H9 (cell line): ENCODE measurements around the gene EXOC3L1. TPM values are rescaled to one million over a fixed set of nuclear protein-coding genes. Genes with fewer than 3 reads are reported as not detected.

ENCODE experiments used
- DNase-seq: peaks from one replicate; pipeline ENCODE4 v3.0.0-alpha.2; 2017
- H2AFZ ChIP-seq: one replicate; pipeline ENCODE4 v1.6.1; 2013; ENCODE audit warnings: mild to moderate bottlenecking, low read length, control low read depth, moderate library complexity
- H2AK5ac ChIP-seq: 2 replicates; pipeline ENCODE4 v1.6.1; 2013; ENCODE audit warnings: low read length, control low read depth, mixed read lengths; ENCODE audit not compliant: insufficient read length
- H2BK120ac ChIP-seq: one replicate; pipeline ENCODE4 v1.6.1; 2013; ENCODE audit warnings: low read depth, mild to moderate bottlenecking, low read length, control low read depth, inconsistent platforms; ENCODE audit not compliant: poor library complexity, severe bottlenecking
- H2BK12ac ChIP-seq: 2 replicates; pipeline ENCODE4 v1.6.1; 2013; ENCODE audit warnings: low read length, control low read depth, mixed read lengths, low read depth; ENCODE audit not compliant: insufficient read length
- H2BK15ac ChIP-seq: 2 replicates; pipeline ENCODE4 v1.6.1; 2013; ENCODE audit warnings: low read depth, low read length, control low read depth
- H2BK20ac ChIP-seq: one replicate; pipeline ENCODE4 v1.6.1; 2013; ENCODE audit warnings: low read depth, mild to moderate bottlenecking, low read length, control low read depth, inconsistent platforms; ENCODE audit not compliant: poor library complexity, severe bottlenecking
- H2BK5ac ChIP-seq: 2 replicates; pipeline ENCODE4 v1.6.1; 2013; ENCODE audit warnings: low read length, control low read depth, mixed read lengths; ENCODE audit not compliant: insufficient read length
- H3K14ac ChIP-seq: 2 replicates; pipeline ENCODE4 v1.6.1; 2013; ENCODE audit warnings: low read length, control low read depth; ENCODE audit not compliant: insufficient read depth
- H3K18ac ChIP-seq: 2 replicates; pipeline ENCODE4 v1.6.1; 2013; ENCODE audit warnings: low read depth, mild to moderate bottlenecking, mixed read lengths, low read length, control low read depth; ENCODE audit not compliant: insufficient read length
- H3K23ac ChIP-seq: 2 replicates; pipeline ENCODE4 v1.6.1; 2013; ENCODE audit warnings: low read length, control low read depth, mixed read lengths, low read depth; ENCODE audit not compliant: insufficient read length
- H3K23me2 ChIP-seq: 2 replicates; pipeline ENCODE4 v1.6.1; 2013; ENCODE audit warnings: low read depth, mild to moderate bottlenecking, mixed read lengths, low read length, control low read depth; ENCODE audit not compliant: insufficient read length, poor library complexity, severe bottlenecking
- H3K27ac ChIP-seq: 2 replicates; pipeline ENCODE4 v1.5.1; 2013; ENCODE audit warnings: low read length, control low read depth, mixed read lengths, low read depth; ENCODE audit not compliant: insufficient read length
- H3K27me3 ChIP-seq: 2 replicates; pipeline ENCODE4 v1.6.1; 2013; ENCODE audit warnings: low read length, control low read depth, inconsistent platforms; ENCODE audit not compliant: insufficient read depth
- H3K4ac ChIP-seq: 2 replicates; pipeline ENCODE4 v1.6.1; 2013; ENCODE audit warnings: low read depth, mild to moderate bottlenecking, control low read depth, inconsistent platforms, low read length, moderate library complexity
- H3K4me1 ChIP-seq: 2 replicates; pipeline ENCODE4 v1.6.1; 2013; ENCODE audit warnings: low read length, control low read depth, inconsistent platforms; ENCODE audit not compliant: insufficient read depth
- H3K4me2 ChIP-seq: 2 replicates; pipeline ENCODE4 v1.6.1; 2013; ENCODE audit warnings: low read length, control low read depth, mixed read lengths; ENCODE audit not compliant: insufficient read length, insufficient read depth
- H3K56ac ChIP-seq: 2 replicates; pipeline ENCODE4 v1.6.1; 2013; ENCODE audit warnings: low read depth, mild to moderate bottlenecking, mixed read lengths, low read length, control low read depth; ENCODE audit not compliant: insufficient read length
- H3K79me1 ChIP-seq: 2 replicates; pipeline ENCODE4 v1.6.1; 2013; ENCODE audit warnings: low read depth, mild to moderate bottlenecking, moderate library complexity, low read length, control low read depth, inconsistent platforms; ENCODE audit not compliant: insufficient read depth, poor library complexity, severe bottlenecking
- H3K79me2 ChIP-seq: 2 replicates; pipeline ENCODE4 v1.6.1; 2013; ENCODE audit warnings: low read length, control low read depth, inconsistent platforms; ENCODE audit not compliant: insufficient read depth
- H3K9ac ChIP-seq: 2 replicates; pipeline ENCODE4 v1.6.1; 2013; ENCODE audit warnings: low read length, control low read depth, mixed read lengths; ENCODE audit not compliant: insufficient read length; ENCODE audit errors: extremely low read depth
- H3K9me3 ChIP-seq: one replicate; pipeline ENCODE4 v1.6.1; 2013; ENCODE audit warnings: low read depth, low read length, inconsistent platforms; ENCODE audit not compliant: control insufficient read depth
- H3T11ph ChIP-seq: one replicate; pipeline ENCODE4 v1.6.1; 2013; ENCODE audit warnings: mild to moderate bottlenecking, low read length, control low read depth, inconsistent platforms
- H4K20me1 ChIP-seq: one replicate; pipeline ENCODE4 v1.6.1; 2013; ENCODE audit not compliant: control insufficient read depth, insufficient read length, insufficient read depth
- H4K5ac ChIP-seq: 2 replicates; pipeline ENCODE4 v1.6.1; 2013; ENCODE audit warnings: low read depth, mild to moderate bottlenecking, mixed read lengths, low read length, control low read depth; ENCODE audit not compliant: insufficient read length
- H4K8ac ChIP-seq: replicated peaks from 2 replicates; pipeline ENCODE4 v1.6.1; 2013; ENCODE audit warnings: low read length, control low read depth, mixed read lengths, low read depth; ENCODE audit not compliant: insufficient read length
- H4K91ac ChIP-seq: 2 replicates; pipeline ENCODE4 v1.6.1; 2013; ENCODE audit warnings: low read depth, mild to moderate bottlenecking, moderate library complexity, mixed read lengths, low read length, control low read depth; ENCODE audit not compliant: insufficient read length
- H3K27ac Mint-ChIP-seq, 3 experiments: 2 replicates in 2 of 3; 3 replicates in 1 of 3; pipeline ENCODE4 v1.8.0; 2020 to 2021; ENCODE audit warnings: mixed read lengths in 3 of 3, mild to moderate bottlenecking in 1 of 3, moderate library complexity in 1 of 3
- H3K27me3 Mint-ChIP-seq: 2 replicates; pipeline ENCODE4 v1.8.0; 2021; ENCODE audit warnings: low read depth, mild to moderate bottlenecking, moderate library complexity, mixed read lengths
- H3K36me3 Mint-ChIP-seq, 3 experiments: 2 replicates in 2 of 3; 3 replicates in 1 of 3; pipeline ENCODE4 v1.8.0; 2020 to 2021; ENCODE audit warnings: low read depth in 3 of 3, mixed read lengths in 3 of 3; ENCODE audit not compliant: insufficient read depth in 1 of 3
- H3K4me1 Mint-ChIP-seq, 2 experiments: 2 replicates each; pipeline ENCODE4 v1.8.0; 2020; ENCODE audit warnings: mixed read lengths in 2 of 2
- H3K4me3 Mint-ChIP-seq, 2 experiments: 2 replicates in 1 of 2; 3 replicates in 1 of 2; pipeline ENCODE4 v1.8.0; 2020 to 2021; ENCODE audit warnings: mild to moderate bottlenecking in 2 of 2, mixed read lengths in 2 of 2, moderate library complexity in 1 of 2
- H3K9me3 Mint-ChIP-seq, 2 experiments: 2 replicates in 1 of 2; 3 replicates in 1 of 2; pipeline ENCODE4 v1.8.0; 2020; ENCODE audit warnings: mild to moderate bottlenecking in 2 of 2, mixed read lengths in 2 of 2, moderate library complexity in 1 of 2
- CTCF ChIP-seq: fragments of 200-600 bp; sonication (generic); conservative IDR thresholded peaks from 3 replicates; pipeline ENCODE4 v1.8.0; 2021; ENCODE audit warnings: antibody characterized with exemption, mild to moderate bottlenecking
- WGBS: extraction: QIAGEN DNeasy Blood & Tissue Kit; methylation state at CpG from one replicate; pipeline ENCODE4 v1.1.7; 2013; ENCODE audit warnings: missing lambda C conversion rate, low lambda C conversion rate, mixed read lengths; ENCODE audit not compliant: insufficient read length; ENCODE audit errors: extremely low coverage; 5-methylcytosine and 5-hydroxymethylcytosine counted together
- total RNA-seq: library from RNA; stranded (reverse); gene quantifications from 2 replicates; pipeline ENCODE4 v1.2.1, GENCODE V29; 2021

The EXOC3L1 gene
- total RNA-seq, 1 experiment from 2014 or later: 3.3 TPM

- Histone ChIP-seq H2BK12ac (no peak overlapping the region), H3K9me3 (no peaks in the 10 kb centered on the region), H4K91ac (no peak overlapping the region), H2BK120ac (no peak overlapping the region), H3K9ac (no peak overlapping the region), H2AFZ (no peak overlapping the region), H3K23me2 (no peaks in the 10 kb centered on the region), H3K79me1 (no peaks in the 10 kb centered on the region), H3K27me3 (no peaks in the 10 kb centered on the region), H4K8ac (no peak overlapping the region), H3T11ph (no peak overlapping the region), H2BK15ac (no peak overlapping the region), H2BK20ac (no peak overlapping the region), H3K4me2 (no peak overlapping the region), H2AK5ac (no peak overlapping the region), H3K4me1 (no peaks in the 10 kb centered on the region), H3K27ac (no peak overlapping the region), H3K4ac (no peak overlapping the region), H4K20me1 (no peaks in the 10 kb centered on the region), H2BK5ac (no peak overlapping the region), H3K18ac (no peak overlapping the region), H4K5ac (no peak overlapping the region), H3K56ac (no peak overlapping the region), H3K14ac (no peak overlapping the region), H3K79me2 (no peaks in the 10 kb centered on the region), H3K23ac (no peak overlapping the region)
- Mint-ChIP-seq H3K27me3 (0 out of 2 replicates have a peak, but pooled peaks cover 3% of the 10 kb centered on the region), H3K9me3 (no peaks in the 10 kb centered on the region), H3K4me3 (no peak overlapping the region), H3K27ac (no peak overlapping the region), H3K4me1 (peaks cover 13 to 15% of the 10 kb centered on the region in 2 experiments), H3K36me3 (peaks cover 8 to 44% (median 19%) of the 10 kb centered on the region in 3 experiments; a peak in 6 of 7 replicates)
- no peak for TF ChIP-seq CTCF
- no CpG with 5 or more reads among the region's 40 CpGs for WGBS
- DNase-seq: no peak
Observed at GRCh38 chr16:67201411-67202345, 11.7 kb upstream of the EXOC3L1 start.
